SH-SY5Y (cell line): ENCODE data around the gene ZNF512.

Source experiments
- GATA2 ChIP-seq: IDR thresholded peaks from 2 replicates; pipeline ENCODE4 v1.6.1; 2011; ENCODE audit warnings: mild to moderate bottlenecking, low read depth, low read length
- GATA3 ChIP-seq: IDR thresholded peaks from 2 replicates; pipeline ENCODE4 v1.6.1; 2011; ENCODE audit warnings: low read depth, mild to moderate bottlenecking, low read length, moderate library complexity

- TF ChIP-seq GATA2 = no peak
- no peak for TF ChIP-seq GATA3
These were observed 64.9 kb downstream of the ZNF512 start for GRCh38 chr2:27647737-27648136.
